GM12801 (cell line): ENCODE measurements around the gene CHPF2.

Experiments
- CTCF ChIP-seq: IDR thresholded peaks from one replicate; pipeline ENCODE4 v1.5.1; 2011; ENCODE audit warnings: control low read depth; ENCODE audit not compliant: insufficient read length; ENCODE audit errors: extremely low read depth

The CHPF2 gene

GRCh38 chr7:151228024-151228866 lies 4.0 kb upstream of the CHPF2 start:
- no peak for TF ChIP-seq CTCF

- no peak for TF ChIP-seq CTCF
These were observed 3.0 kb upstream of the CHPF2 start for GRCh38 chr7:151229249-151229648.

- no peak for TF ChIP-seq CTCF
These were observed 1.2 kb upstream of the CHPF2 start for GRCh38 chr7:151231080-151231479.

GRCh38 chr7:151232917-151233701 lies 826 bp downstream of the CHPF2 start:
- no peak for TF ChIP-seq CTCF

GRCh38 chr7:151233804-151234203 lies 1.5 kb downstream of the CHPF2 start:
- TF ChIP-seq CTCF = no peak

- TF ChIP-seq CTCF = no peak
These were observed 3.0 kb downstream of the CHPF2 start for GRCh38 chr7:151235091-151235787.

- no peak for TF ChIP-seq CTCF
These were observed 4.1 kb downstream of the CHPF2 start for GRCh38 chr7:151236406-151236805.
